Esophagus squamous epithelium (tissue), 4 donors: ENCODE measurements around the gene MRPS33.

Experiments used
- POLR2A ChIP-seq, 4 donors: fragments of 450-650 bp; IDR thresholded peaks; one replicate each; pipeline ENCODE4 v1.6.1; 2017; ENCODE audit warnings: antibody characterized with exemption in 4 of 4, mild to moderate bottlenecking in 4 of 4, moderate library complexity in 3 of 4
- TF ChIP-seq, protein P1 (sequence below), 6 experiments: fragments of 450-650 bp in 4 of 6; fragments of 200-600 bp in 2 of 6; sonication (generic) in 2 of 6; IDR thresholded peaks; one replicate each; pipeline ENCODE4 v1.5.1; 2016 to 2019; ENCODE audit warnings: antibody characterized with exemption in 6 of 6, mild to moderate bottlenecking in 4 of 6, moderate library complexity in 4 of 6

DNA sequence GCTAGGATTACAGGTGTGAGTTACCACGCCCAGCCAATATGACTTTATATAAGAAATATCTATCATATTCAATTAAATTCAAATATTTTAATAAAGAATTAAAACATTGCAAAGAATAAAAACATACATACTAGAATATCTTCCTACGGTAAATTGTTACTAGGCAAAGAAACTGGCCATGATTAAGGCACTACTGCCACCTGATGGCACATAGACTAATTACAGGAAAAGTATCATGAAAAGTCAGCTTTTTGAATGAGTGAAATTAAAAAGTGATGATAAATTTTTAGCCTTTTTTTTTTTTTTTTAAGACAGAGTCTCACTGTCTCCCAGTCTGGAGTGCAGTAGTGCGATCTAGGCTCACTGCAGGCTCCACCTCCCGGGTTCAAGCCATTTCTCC lies 30.9 kb downstream of the MRPS33 start:
- TF ChIP-seq POLR2A (IDR thresholded peaks at IDR 0.05): no peak
- TF ChIP-seq, protein P1, sequence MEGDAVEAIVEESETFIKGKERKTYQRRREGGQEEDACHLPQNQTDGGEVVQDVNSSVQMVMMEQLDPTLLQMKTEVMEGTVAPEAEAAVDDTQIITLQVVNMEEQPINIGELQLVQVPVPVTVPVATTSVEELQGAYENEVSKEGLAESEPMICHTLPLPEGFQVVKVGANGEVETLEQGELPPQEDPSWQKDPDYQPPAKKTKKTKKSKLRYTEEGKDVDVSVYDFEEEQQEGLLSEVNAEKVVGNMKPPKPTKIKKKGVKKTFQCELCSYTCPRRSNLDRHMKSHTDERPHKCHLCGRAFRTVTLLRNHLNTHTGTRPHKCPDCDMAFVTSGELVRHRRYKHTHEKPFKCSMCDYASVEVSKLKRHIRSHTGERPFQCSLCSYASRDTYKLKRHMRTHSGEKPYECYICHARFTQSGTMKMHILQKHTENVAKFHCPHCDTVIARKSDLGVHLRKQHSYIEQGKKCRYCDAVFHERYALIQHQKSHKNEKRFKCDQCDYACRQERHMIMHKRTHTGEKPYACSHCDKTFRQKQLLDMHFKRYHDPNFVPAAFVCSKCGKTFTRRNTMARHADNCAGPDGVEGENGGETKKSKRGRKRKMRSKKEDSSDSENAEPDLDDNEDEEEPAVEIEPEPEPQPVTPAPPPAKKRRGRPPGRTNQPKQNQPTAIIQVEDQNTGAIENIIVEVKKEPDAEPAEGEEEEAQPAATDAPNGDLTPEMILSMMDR (IDR thresholded peaks at IDR 0.05): peak in 1 of 6 experiments; percentile 60
